Stimulated activated CD4-positive, alpha-beta T cell treated with anti-CD3 and anti-CD28 coated beads, TNF-alpha, amount 100 ng/mL, for 24 hours (primary cell): ENCODE results near the gene TRH.

Experiments
- DNase-seq, 3 experiments: peaks; one replicate each; pipeline ENCODE4 v3.0.0-alpha.2; 2020; ENCODE audit warnings: low read depth in 3 of 3

The TRH gene, protein sequence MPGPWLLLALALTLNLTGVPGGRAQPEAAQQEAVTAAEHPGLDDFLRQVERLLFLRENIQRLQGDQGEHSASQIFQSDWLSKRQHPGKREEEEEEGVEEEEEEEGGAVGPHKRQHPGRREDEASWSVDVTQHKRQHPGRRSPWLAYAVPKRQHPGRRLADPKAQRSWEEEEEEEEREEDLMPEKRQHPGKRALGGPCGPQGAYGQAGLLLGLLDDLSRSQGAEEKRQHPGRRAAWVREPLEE

GRCh38 chr3:129974564-129974832, at the start of gene TRH:
Gene TRH (plus strand): TSS chr3:129974720. CDS start chr3:129975817, 1,097 bp downstream.
- DNase-seq, result no peak

GRCh38 chr3:129927072-129927471, 47.4 kb upstream of the TRH start:
- no peak for DNase-seq

GRCh38 chr3:129929383-129929782, 45.1 kb upstream of the TRH start:
- DNase-seq, result no peak

GRCh38 chr3:129933471-129933870, 41.0 kb upstream of the TRH start:
- DNase-seq, result no peak

DNA sequence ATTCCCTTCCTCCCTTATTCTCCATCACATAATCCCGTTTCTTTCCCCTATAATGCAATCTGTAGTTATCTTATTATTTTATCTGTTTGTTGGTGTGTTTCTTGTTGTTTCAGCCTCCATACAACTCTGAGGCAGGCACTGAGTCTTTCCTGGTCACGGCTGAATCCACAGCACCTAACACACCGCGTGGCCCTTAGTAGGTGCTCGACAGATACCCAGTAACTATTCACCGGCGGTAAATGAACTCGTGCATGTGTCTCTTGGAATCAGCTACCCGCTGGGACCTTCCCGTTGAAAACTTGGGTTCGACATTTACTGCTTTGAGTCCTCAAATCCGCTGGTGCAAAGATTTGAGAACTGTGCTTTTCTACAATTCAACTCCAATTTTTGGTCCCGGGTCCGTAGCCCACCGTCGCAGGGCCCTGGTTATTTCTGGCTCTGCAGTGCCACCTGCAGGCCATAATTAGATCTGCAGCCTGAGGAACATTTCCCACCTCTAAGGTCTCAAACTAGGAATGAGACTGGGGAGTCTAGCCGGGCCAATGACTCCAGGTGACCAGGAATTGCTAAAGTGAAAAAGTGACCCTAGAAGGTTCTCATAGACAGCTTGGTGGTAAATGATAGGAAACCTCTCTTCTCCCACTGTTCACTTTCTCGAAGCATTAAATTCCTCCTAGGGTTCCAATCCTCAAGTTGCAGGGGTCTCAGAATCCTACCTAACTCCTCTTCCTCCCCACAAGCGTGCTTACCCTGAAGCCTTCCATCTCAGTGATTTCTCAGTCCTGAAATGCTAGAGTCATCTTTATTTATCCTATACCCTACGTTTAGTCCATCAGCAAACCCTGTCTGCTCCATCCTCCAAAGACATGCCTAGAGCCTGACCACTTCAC, 40.0 kb upstream of the TRH start:
- DNase-seq, result peak in 1 of 3 experiments; percentile 5

GRCh38 chr3:129936757-129937156, 37.8 kb upstream of the TRH start:
- DNase-seq, result no peak

- no peak for DNase-seq
Observed at GRCh38 chr3:129937717-129938116, 36.8 kb upstream of the TRH start.

- DNase-seq, result no peak
Observed at GRCh38 chr3:129938140-129938930, 36.2 kb upstream of the TRH start.

GRCh38 chr3:129940086-129940485, 34.4 kb upstream of the TRH start:
- DNase-seq, result no peak

DNA sequence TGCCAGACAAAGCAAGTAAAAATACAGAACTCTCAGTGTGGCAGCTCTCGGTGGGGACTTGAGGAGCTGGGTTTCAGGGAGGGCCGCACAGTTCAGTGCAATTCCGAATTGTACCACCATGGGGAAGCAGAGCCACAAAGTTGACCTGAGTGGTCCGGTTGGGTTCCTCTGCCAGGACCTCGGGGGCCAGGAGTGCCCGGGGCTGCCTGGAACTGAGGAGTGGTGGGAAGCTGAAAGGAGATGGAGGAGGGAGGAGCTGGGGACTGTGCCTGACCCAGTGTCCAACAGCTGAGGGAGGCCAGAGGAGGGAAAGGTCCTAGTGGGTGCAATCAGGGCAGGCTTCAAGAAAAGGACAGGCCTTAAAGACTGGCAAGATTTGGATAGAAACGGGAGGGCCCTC, 32.2 kb upstream of the TRH start:
- peak in 1 of 3 experiments; percentile 34 for DNase-seq

DNA sequence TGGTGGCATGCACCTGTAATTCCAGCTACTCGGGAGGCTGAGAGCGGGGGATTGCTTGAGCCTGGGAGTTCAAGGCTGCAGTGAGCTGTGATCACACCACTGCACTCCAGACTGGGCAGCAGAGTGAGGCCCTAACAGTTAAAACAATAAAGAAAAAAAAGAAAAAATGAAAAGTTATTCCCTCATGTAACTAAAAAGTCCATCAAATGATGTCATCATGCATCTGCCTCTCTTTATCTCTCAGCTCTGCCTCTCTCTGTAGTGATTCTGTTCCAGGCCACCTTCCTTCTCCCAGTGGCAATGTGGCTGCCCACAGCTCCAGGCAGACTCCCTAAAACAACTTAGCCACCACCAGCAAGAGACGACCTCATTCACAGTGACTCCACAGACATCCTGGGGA, 31.5 kb upstream of the TRH start:
- DNase-seq, result no peak

DNA sequence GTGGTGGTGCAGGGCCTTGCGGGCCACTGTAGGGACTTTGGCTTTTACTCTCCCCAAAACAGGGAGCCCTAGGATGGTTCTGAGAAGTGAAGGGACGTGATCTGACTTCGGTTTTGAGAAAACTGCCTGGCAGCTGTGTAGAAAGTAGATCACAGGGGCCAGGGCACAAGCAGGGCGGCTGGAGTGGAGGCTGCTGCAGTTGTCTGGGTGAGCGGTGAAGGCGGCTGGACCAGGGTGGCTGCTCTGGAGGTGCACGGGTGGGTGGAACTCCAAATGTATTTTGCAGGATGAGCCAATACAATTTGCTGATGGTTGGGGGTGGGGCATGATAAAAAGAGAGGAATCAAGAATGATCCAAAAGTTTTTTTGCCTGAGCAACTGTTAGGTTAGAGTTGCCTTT, 29.8 kb upstream of the TRH start:
- no peak for DNase-seq

DNA sequence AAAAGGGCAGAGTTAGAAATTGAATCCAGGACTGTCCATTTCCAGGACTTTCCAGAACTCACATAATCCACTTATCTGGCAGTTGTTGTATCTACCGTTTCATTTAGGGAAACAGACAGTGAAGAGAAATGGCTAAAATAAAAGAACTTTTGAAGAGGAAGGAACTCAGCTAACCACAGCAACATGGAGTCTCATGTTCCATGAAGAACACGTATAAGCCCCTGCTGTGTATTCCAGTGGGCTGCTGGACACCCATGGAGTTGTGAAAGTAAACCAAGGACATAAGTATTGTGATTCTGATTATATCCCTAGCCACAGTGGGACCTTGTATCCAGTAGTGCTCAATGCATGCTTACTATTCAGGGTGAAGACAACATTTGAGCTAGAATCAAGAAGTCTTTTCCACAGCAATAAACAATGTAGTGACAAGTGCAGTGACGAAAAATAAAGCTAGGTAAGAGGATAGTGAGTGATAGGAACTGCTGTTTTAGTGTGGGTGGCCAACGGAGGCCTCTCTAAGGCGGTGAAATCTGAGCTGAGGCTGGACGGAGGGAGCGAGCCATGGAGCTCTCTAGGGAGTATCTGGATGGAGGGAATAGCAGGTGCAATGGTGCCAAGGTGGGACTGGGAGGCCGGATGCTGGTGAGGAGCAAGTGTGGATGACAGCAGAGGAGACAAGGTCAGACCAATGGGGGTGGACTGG, 26.8 kb upstream of the TRH start:
- DNase-seq, result no peak

DNA sequence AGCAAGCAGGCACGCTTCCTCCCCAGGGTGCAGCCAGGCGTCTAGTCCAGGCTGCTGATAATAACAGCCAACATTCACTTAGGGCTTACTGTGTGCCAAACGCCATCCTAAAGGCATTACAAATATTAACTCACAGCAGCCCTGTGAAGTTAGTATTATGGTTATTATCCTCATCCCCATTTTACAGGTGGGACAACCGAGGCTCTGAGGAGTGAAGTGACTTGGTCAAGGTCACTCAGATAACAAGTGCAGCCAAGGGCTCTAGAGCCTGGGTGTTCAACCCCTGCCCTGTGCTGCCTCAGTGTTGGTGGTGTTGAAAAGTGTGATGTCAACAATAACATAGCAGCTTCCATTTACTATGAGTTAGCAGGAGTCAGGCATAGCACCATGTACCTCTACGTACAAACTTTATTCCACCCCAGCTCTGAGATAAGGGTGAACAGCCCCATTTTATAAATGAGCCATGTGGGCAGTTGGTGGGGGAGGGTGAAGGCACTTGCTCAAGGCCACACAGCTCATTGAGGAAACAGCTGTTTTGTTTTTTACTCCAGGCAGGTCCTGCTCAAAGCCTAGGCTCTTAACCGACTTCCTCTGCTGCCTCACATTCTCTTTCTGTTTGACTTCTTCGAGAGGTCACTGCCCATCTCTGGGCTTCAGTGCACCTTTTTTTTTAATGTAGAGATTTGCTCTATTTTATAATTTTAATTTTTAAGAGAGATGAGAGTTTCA, 24.0 kb upstream of the TRH start:
- no peak for DNase-seq

- no peak for DNase-seq
Observed at GRCh38 chr3:129952556-129953355, 21.8 kb upstream of the TRH start.

DNA sequence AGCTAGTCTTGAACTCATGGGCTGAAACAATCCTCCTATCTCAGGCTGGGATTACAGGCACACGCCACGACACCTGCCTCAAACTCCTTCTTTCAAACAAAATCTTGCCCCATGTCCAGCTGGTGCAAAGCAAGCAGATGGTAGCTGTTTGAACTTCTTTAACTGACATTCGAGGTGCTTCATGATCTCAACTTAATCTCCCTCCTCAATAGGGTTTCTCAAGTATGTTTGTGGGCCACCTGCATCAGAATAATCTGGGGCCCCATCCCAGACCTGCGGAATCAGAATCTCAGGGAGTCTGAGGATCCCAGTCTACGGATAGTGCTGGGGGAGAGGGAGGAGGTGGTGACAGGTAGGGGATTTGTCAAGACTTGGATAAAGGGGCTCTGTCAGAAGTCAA, 20.9 kb upstream of the TRH start:
- no peak for DNase-seq

- no peak for DNase-seq
Observed at GRCh38 chr3:129954514-129954913, 20.0 kb upstream of the TRH start.

- no peak for DNase-seq
Observed at GRCh38 chr3:129956936-129957335, 17.6 kb upstream of the TRH start.

DNA sequence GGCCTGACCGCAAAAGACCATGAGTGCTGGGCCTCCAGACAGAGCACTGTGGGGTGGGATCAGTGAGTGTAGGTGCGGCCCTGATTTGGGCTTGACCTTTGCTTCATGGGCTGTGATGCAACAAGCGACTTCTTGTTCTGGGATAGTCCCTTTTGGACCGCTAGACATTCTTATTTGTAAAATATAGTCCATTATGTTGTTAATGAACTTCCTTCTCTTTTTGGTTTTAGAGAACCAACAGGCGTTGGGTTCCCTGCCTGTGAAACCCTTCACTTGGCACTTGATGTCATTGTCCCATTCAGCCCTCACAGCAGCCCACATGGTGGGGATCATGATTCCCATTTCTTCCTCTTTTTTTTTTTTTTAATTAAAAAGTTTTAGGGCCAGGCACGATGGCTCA, 15.8 kb upstream of the TRH start:
- DNase-seq, result no peak

GRCh38 chr3:129961141-129961541, 13.4 kb upstream of the TRH start:
- no peak for DNase-seq

DNA sequence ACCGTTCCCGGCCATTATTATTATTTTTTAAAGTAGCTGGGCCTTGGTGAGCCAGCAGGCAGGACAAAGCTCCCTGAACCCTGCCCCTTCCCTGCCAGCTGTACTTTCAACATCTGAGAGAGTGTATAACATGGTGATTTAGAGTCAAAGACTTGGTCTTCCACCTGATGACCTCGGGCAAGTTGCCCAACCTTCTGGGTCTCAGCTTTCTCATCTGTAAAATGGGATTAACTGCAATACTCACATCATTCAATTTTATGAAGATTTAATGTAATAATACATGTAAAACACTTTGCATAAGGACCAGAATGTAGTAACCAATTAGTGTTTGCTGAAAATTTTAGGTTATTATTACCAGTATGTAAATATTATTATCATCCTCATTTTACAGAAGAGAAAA, 11.9 kb upstream of the TRH start:
- no peak for DNase-seq
